GM06990 (cell line): ENCODE measurements around the gene NMU.
"Not testable (repeated sequence)": the region's sequence is repeated elsewhere in the genome, so short reads cannot be mapped to it uniquely, and the experiment has no call there.

Experiments
- DNase-seq: peaks from one replicate; pipeline ENCODE4 v3.0.0-alpha.2; 2011; ENCODE audit not compliant: insufficient read length; ENCODE audit errors: extremely low read depth
- H3K27me3 ChIP-seq: replicated peaks from 2 replicates; pipeline ENCODE4 v1.6.0; 2011; ENCODE audit warnings: low read length; ENCODE audit not compliant: control insufficient read depth, insufficient read depth
- H3K36me3 ChIP-seq: 2 replicates; pipeline ENCODE4 v1.5.1; 2011; ENCODE audit warnings: low read length; ENCODE audit not compliant: control insufficient read depth, insufficient read depth
- H3K4me3 ChIP-seq: replicated peaks from 2 replicates; pipeline ENCODE4 v1.5.1; 2011; ENCODE audit warnings: low read depth, mild to moderate bottlenecking, control low read depth, low read length
- CTCF ChIP-seq: IDR thresholded peaks from 2 replicates; pipeline ENCODE4 v1.5.1; 2011; ENCODE audit warnings: low read length, control low read depth, mild to moderate bottlenecking, inconsistent platforms; ENCODE audit not compliant: insufficient read depth, poor library complexity, severe bottlenecking

NMU gene

GRCh38 chr4:55598641-55599040 lies 37.5 kb downstream of the NMU start:
- no peak for TF ChIP-seq CTCF
- Histone ChIP-seq H3K4me3 (no peak overlapping the region), H3K36me3 (no peaks in the 10 kb centered on the region), H3K27me3 (no peaks in the 10 kb centered on the region)
- DNase-seq = no peak

GRCh38 chr4:55592014-55592413 lies 44.1 kb downstream of the NMU start, which contains the start of gene PDCL2:
Gene PDCL2, minus strand, starts transcription at chr4:55592245. Its CDS starts 136 bp downstream, at chr4:55592109.
- DNase-seq = no peak
- Histone ChIP-seq H3K36me3 (no peaks in the 10 kb centered on the region), H3K27me3 (no peaks in the 10 kb centered on the region), H3K4me3 (no peak within 1 kb of the TSS)
- no peak for TF ChIP-seq CTCF

GRCh38 chr4:55588160-55588559 lies 47.9 kb downstream of the NMU start:
- no peak for TF ChIP-seq CTCF
- no peak for DNase-seq
- H3K4me3 ChIP-seq = no peak overlapping the region
- H3K27me3 ChIP-seq = no peaks in the 10 kb centered on the region
- H3K36me3 ChIP-seq = no peaks in the 10 kb centered on the region

GRCh38 chr4:55582773-55583172 lies 53.3 kb downstream of the NMU start:
- H3K27me3 ChIP-seq, H3K36me3 ChIP-seq, DNase-seq, H3K4me3 ChIP-seq: not testable (repeated sequence)

GRCh38 chr4:55578341-55579010 lies 57.6 kb downstream of the NMU start:
- no peaks in the 10 kb centered on the region for H3K36me3 ChIP-seq
- DNase-seq = no peak
- no peak for TF ChIP-seq CTCF
- no peaks in the 10 kb centered on the region for H3K27me3 ChIP-seq
- no peak overlapping the region for H3K4me3 ChIP-seq

- DNase-seq = no peak
Observed at GRCh38 chr4:55575513-55575912, 60.6 kb downstream of the NMU start.

More at GRCh38 chr4:55575513-55575912, 60.6 kb downstream of the NMU start:
- no peak overlapping the region for H3K4me3 ChIP-seq
- H3K36me3 ChIP-seq = no peaks in the 10 kb centered on the region
- no peaks in the 10 kb centered on the region for H3K27me3 ChIP-seq
- no peak for TF ChIP-seq CTCF
